SK-N-SH treated with all-trans-retinoic acid at 6 μM for 48 hours (cell line): ENCODE data around the gene NEK1.
"Not testable (repeated sequence)": the region's sequence is repeated elsewhere in the genome, so short reads cannot be mapped to it uniquely, and the experiment has no call there.

Source experiments
- ATAC-seq: fragments of 200-7000 bp; cut with Tn5 transposase; 3 replicates; pipeline ENCODE4 v1.9.1; 2020; ENCODE audit warnings: mild to moderate bottlenecking, moderate library complexity
- BACH2 ChIP-seq: fragments of 250-450 bp; sonication (Bioruptor Pico); IDR thresholded peaks from 2 replicates; pipeline ENCODE4 v1.9.0; 2021; ENCODE audit warnings: mild to moderate bottlenecking, borderline replicate concordance
- ESRRG ChIP-seq: fragments of 250-450 bp; sonication (Bioruptor Pico); IDR thresholded peaks from 2 replicates; pipeline ENCODE4 v1.6.1; 2021; ENCODE audit warnings: mild to moderate bottlenecking
- ISL1 ChIP-seq: fragments of 250-450 bp; sonication (Bioruptor Pico); IDR thresholded peaks from 2 replicates; pipeline ENCODE4 v2.1.2; 2022; ENCODE audit warnings: mild to moderate bottlenecking, moderate library complexity
- OSR1 ChIP-seq: fragments of 250-450 bp; sonication (Bioruptor Pico); IDR thresholded peaks from 2 replicates; pipeline ENCODE4 v1.8.0; 2022; ENCODE audit warnings: moderate library complexity, mild to moderate bottlenecking, inconsistent platforms
- PATZ1 ChIP-seq: fragments of 250-450 bp; sonication (Bioruptor Pico); IDR thresholded peaks from 2 replicates; pipeline ENCODE4 v1.8.0; 2020; ENCODE audit warnings: mild to moderate bottlenecking, moderate library complexity, borderline replicate concordance
- SNAI2 ChIP-seq: fragments of 250-450 bp; sonication (Bioruptor Pico); IDR thresholded peaks from 2 replicates; pipeline ENCODE4 v1.5.0; 2020; ENCODE audit warnings: mild to moderate bottlenecking, moderate library complexity
- TCF4 ChIP-seq: fragments of 250-450 bp; sonication (Bioruptor Pico); IDR thresholded peaks from 2 replicates; pipeline ENCODE4 v1.8.0; 2021; ENCODE audit warnings: mild to moderate bottlenecking, moderate library complexity, borderline replicate concordance
- TOX ChIP-seq: fragments of 250-450 bp; sonication (Bioruptor Pico); IDR thresholded peaks from 2 replicates; pipeline ENCODE4 v1.8.0; 2021; ENCODE audit warnings: mild to moderate bottlenecking, moderate library complexity, borderline replicate concordance
- ZC3H10 ChIP-seq: fragments of 250-450 bp; sonication (Bioruptor Pico); IDR thresholded peaks from 2 replicates; pipeline ENCODE4 v1.5.1; 2021; ENCODE audit warnings: mild to moderate bottlenecking, moderate library complexity
- ZFP3 ChIP-seq: fragments of 250-450 bp; sonication (Bioruptor Pico); IDR thresholded peaks from 2 replicates; pipeline ENCODE4 v1.5.0; 2020; ENCODE audit warnings: mild to moderate bottlenecking, moderate library complexity
- ZNF565 ChIP-seq: fragments of 450-650 bp; formaldehyde crosslinking; conservative IDR thresholded peaks from 2 replicates; pipeline ENCODE4 v1.5.0; 2020; ENCODE audit warnings: low read depth, mild to moderate bottlenecking, moderate library complexity
- ZNF70 ChIP-seq: fragments of 450-650 bp; formaldehyde crosslinking; IDR thresholded peaks from 2 replicates; pipeline ENCODE4 v1.5.0; 2020; ENCODE audit warnings: mild to moderate bottlenecking, moderate library complexity
- ZNF8 ChIP-seq: fragments of 450-650 bp; formaldehyde crosslinking; IDR thresholded peaks from 2 replicates; pipeline ENCODE4 v1.5.0; 2020; ENCODE audit warnings: mild to moderate bottlenecking, moderate library complexity
- TF ChIP-seq, protein P1 (sequence below): fragments of 250-450 bp; sonication (Bioruptor Pico); IDR thresholded peaks from 2 replicates; pipeline ENCODE4 v1.5.1; 2020; ENCODE audit warnings: low read depth, mild to moderate bottlenecking, moderate library complexity
- TF ChIP-seq, protein P2 (sequence below): fragments of 250-450 bp; sonication (Bioruptor Pico); IDR thresholded peaks from 2 replicates; pipeline ENCODE4 v1.5.0; 2020; ENCODE audit warnings: mild to moderate bottlenecking, moderate library complexity

The NEK1 gene

GRCh38 chr4:169626331-169627282 is 14.2 kb upstream of the NEK1 start:
- no peak for ATAC-seq
- TF ChIP-seq TOX (no peak), ESRRG (CRISPR knock-in tag) (no peak), ZC3H10 (CRISPR knock-in tag) (no peak), BACH2 (no peak), ZNF70 (CRISPR knock-in tag) (no peak), ISL1 (CRISPR knock-in tag) (no peak), TCF4 (CRISPR knock-in tag) (no peak), PATZ1 (no peak), ZNF565 (CRISPR knock-in tag) (no peak), ZFP3 (CRISPR knock-in tag) (no peak)
- TF ChIP-seq, protein P1, sequence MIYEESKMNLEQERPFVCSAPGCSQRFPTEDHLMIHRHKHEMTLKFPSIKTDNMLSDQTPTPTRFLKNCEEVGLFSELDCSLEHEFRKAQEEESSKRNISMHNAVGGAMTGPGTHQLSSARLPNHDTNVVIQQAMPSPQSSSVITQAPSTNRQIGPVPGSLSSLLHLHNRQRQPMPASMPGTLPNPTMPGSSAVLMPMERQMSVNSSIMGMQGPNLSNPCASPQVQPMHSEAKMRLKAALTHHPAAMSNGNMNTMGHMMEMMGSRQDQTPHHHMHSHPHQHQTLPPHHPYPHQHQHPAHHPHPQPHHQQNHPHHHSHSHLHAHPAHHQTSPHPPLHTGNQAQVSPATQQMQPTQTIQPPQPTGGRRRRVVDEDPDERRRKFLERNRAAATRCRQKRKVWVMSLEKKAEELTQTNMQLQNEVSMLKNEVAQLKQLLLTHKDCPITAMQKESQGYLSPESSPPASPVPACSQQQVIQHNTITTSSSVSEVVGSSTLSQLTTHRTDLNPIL = no peak
- TF ChIP-seq, protein P2, sequence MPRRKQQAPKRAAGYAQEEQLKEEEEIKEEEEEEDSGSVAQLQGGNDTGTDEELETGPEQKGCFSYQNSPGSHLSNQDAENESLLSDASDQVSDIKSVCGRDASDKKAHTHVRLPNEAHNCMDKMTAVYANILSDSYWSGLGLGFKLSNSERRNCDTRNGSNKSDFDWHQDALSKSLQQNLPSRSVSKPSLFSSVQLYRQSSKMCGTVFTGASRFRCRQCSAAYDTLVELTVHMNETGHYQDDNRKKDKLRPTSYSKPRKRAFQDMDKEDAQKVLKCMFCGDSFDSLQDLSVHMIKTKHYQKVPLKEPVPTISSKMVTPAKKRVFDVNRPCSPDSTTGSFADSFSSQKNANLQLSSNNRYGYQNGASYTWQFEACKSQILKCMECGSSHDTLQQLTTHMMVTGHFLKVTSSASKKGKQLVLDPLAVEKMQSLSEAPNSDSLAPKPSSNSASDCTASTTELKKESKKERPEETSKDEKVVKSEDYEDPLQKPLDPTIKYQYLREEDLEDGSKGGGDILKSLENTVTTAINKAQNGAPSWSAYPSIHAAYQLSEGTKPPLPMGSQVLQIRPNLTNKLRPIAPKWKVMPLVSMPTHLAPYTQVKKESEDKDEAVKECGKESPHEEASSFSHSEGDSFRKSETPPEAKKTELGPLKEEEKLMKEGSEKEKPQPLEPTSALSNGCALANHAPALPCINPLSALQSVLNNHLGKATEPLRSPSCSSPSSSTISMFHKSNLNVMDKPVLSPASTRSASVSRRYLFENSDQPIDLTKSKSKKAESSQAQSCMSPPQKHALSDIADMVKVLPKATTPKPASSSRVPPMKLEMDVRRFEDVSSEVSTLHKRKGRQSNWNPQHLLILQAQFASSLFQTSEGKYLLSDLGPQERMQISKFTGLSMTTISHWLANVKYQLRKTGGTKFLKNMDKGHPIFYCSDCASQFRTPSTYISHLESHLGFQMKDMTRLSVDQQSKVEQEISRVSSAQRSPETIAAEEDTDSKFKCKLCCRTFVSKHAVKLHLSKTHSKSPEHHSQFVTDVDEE (CRISPR knock-in tag) = no peak

DNA sequence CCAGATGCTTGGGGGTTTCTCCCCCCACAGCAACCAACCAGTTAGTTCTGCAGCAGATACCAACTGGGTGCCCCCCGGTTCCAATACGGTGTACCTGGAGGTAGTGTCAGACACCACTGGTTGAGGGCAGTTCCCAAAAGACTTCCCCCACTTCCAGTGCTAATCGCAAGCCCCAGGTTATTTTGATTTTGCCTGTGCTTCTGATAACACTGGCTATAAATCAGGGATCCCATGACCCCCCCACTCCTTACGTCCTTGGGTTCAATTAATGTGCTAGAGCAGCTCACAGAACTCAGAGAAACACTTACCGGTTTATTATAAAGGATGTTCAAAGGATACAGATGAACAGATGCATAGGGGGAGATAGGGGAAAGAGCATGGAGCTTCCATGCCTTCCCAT is 13.5 kb upstream of the NEK1 start:
- no peak for ATAC-seq
- TF ChIP-seq ZNF565 (CRISPR knock-in tag) (no peak), SNAI2 (no peak), PATZ1 (no peak), ZNF8 (CRISPR knock-in tag) (no peak), OSR1 (CRISPR knock-in tag) (no peak)
- TF ChIP-seq, protein P1 = no peak
- TF ChIP-seq, protein P2 (CRISPR knock-in tag) = no peak

DNA sequence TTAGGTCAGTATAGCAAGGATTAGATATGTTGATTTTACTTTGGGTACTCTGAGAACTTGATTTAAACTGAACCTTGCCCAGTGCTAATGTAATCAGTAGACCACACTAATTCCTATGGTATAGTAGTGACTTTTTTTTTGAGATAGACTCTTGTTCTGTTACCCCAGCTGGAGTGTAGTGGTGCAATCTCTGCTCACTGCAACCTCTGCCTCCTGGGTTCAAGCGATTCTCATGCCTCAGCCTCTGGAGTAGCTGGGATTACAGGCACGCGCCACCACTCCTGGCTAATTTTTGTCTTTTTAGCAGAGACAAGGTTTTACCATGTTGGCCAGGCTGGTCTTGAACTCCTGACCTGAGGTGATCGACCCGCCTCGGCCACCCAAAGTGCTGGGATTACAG is 11.6 kb upstream of the NEK1 start:
- not testable (repeated sequence) for ATAC-seq
